Breast epithelium (tissue), 3 donors: ENCODE data around the gene QPRT.

Experiments
- POLR2AphosphoS5 ChIP-seq, 3 donors: sonication (generic); formaldehyde crosslinking; IDR thresholded peaks; one replicate each; pipeline ENCODE4 v1.6.1; 2017; ENCODE audit warnings: antibody characterized with exemption in 3 of 3
- TF ChIP-seq, protein P1 (sequence below), 3 donors: fragments of 450-650 bp; IDR thresholded peaks; one replicate each; pipeline ENCODE4 v1.5.1; 2016 to 2017; ENCODE audit warnings: antibody characterized with exemption in 3 of 3, mild to moderate bottlenecking in 3 of 3, moderate library complexity in 3 of 3

DNA sequence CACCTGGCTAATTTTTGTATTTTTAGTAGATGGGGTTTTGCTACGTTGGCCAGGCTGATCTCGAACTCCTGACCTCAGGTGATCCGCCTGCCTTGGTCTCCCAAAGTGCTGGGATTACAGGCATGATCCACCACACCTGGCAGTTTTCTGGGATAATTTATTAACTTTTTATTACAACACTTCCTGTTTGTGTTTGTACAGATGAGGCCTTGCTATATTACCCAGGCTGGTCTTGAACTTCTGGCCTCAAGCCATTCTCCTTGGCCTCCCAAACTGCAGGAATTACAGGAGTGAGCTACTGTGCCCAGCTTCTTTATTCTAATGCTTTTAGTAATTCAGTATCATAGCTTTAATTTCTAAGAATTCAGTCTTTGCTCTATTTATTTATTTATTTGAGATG, 32.0 kb upstream of the QPRT start:
- no peak for TF ChIP-seq POLR2AphosphoS5 (IDR thresholded peaks at IDR 0.05)
- TF ChIP-seq, protein P1, sequence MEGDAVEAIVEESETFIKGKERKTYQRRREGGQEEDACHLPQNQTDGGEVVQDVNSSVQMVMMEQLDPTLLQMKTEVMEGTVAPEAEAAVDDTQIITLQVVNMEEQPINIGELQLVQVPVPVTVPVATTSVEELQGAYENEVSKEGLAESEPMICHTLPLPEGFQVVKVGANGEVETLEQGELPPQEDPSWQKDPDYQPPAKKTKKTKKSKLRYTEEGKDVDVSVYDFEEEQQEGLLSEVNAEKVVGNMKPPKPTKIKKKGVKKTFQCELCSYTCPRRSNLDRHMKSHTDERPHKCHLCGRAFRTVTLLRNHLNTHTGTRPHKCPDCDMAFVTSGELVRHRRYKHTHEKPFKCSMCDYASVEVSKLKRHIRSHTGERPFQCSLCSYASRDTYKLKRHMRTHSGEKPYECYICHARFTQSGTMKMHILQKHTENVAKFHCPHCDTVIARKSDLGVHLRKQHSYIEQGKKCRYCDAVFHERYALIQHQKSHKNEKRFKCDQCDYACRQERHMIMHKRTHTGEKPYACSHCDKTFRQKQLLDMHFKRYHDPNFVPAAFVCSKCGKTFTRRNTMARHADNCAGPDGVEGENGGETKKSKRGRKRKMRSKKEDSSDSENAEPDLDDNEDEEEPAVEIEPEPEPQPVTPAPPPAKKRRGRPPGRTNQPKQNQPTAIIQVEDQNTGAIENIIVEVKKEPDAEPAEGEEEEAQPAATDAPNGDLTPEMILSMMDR (IDR thresholded peaks at IDR 0.05): no peak
